ENCODE measurements around the gene DAZAP1. TPM values are rescaled to one million over a fixed set of nuclear protein-coding genes. Genes with fewer than 3 reads are reported as not detected.

Gene DAZAP1
- total RNA-seq, 1 experiment from 2014 or later: 144 TPM

GRCh38 chr19:1360818-1361461, 46.4 kb upstream of the DAZAP1 start:
- 0 out of 2 replicates have a peak, but pooled peaks cover 3% of the 10 kb centered on the region for H3K79me2 ChIP-seq (ENCODE audit: low read depth)
- H3K9me2 ChIP-seq (ENCODE audit: insufficient read depth): no peaks in the 10 kb centered on the region
- H3K4me2 ChIP-seq: no peak overlapping the region
- H3F3A ChIP-seq (ENCODE audit: insufficient read depth, low read depth): no peaks in the 10 kb centered on the region
- H3K36me3 ChIP-seq (ENCODE audit: low read depth): no peaks in the 10 kb centered on the region
- H3K9me3 ChIP-seq (ENCODE audit: insufficient read depth, low read depth): no peaks in the 10 kb centered on the region
- H3K27ac ChIP-seq: no peak overlapping the region
- H2AFZ ChIP-seq: no peak overlapping the region
- no peaks in the 10 kb centered on the region for H3K27me3 ChIP-seq (ENCODE audit: insufficient read depth, low read depth)
- no peaks in the 10 kb centered on the region for H4K20me1 ChIP-seq (ENCODE audit: insufficient read depth)
- H3K4me3 ChIP-seq: no peak overlapping the region
- H3K4me1 ChIP-seq (replicated peaks; ENCODE audit: insufficient read depth): peaks cover 2% of the 10 kb centered on the region; the same call in 1 of the 2 replicates
- TF ChIP-seq EZH2 (IDR thresholded peaks at IDR 0.05; ENCODE audit: low read depth) (no peak), CTCF (conservative IDR thresholded peaks at IDR 0.05) (no peak)
- intact Hi-C loops (cut with micrococcal nuclease; ENCODE audit: unreplicated experiment): no loop called here
- ChIA-PET POLR2A (ENCODE audit: unreplicated experiment) (no interaction called here), CTCF (interaction anchor here (0.6 kb wide), 2 partner anchors 44 to 88 kb away, joined by 3 read pairs; no protein-coding TSS in a partner anchor)
- DNase-seq: no peak
- no TSS peak for BruUV-seq (replicated peaks)

- CTCF ChIA-PET: no interaction called here
- intact Hi-C loops (cut with micrococcal nuclease; ENCODE audit: unreplicated experiment): no loop called here
- Histone ChIP-seq H3K4me2 (no peak overlapping the region), H3K36me3 (ENCODE audit: low read depth) (no peaks in the 10 kb centered on the region), H2AFZ (no peak overlapping the region), H3F3A (ENCODE audit: insufficient read depth, low read depth) (no peaks in the 10 kb centered on the region), H3K27me3 (ENCODE audit: insufficient read depth, low read depth) (no peaks in the 10 kb centered on the region), H3K9me3 (ENCODE audit: insufficient read depth, low read depth) (no peaks in the 10 kb centered on the region), H3K9me2 (ENCODE audit: insufficient read depth) (no peaks in the 10 kb centered on the region), H3K4me1 (replicated peaks; ENCODE audit: insufficient read depth) (no peaks in the 10 kb centered on the region), H3K4me3 (no peak overlapping the region), H3K27ac (no peak overlapping the region), H3K79me2 (ENCODE audit: low read depth) (0 out of 2 replicates have a peak, but pooled peaks cover under 1% of the 10 kb centered on the region), H4K20me1 (ENCODE audit: insufficient read depth) (no peaks in the 10 kb centered on the region)
- no peak for DNase-seq
- POLR2A ChIA-PET (ENCODE audit: unreplicated experiment): no interaction called here
- TF ChIP-seq EZH2 (IDR thresholded peaks at IDR 0.05; ENCODE audit: low read depth) (no peak), CTCF (conservative IDR thresholded peaks at IDR 0.05) (no peak)
- BruUV-seq (replicated peaks): no TSS peak
Measured at GRCh38 chr19:1361601-1362386, 45.6 kb upstream of the DAZAP1 start.

GRCh38 chr19:1362387-1363257, 44.8 kb upstream of the DAZAP1 start:
- Histone ChIP-seq H3K27me3 (ENCODE audit: insufficient read depth, low read depth) (no peaks in the 10 kb centered on the region), H3K4me1 (replicated peaks; ENCODE audit: insufficient read depth) (no peaks in the 10 kb centered on the region), H3F3A (ENCODE audit: insufficient read depth, low read depth) (no peaks in the 10 kb centered on the region), H3K4me3 (no peak overlapping the region), H4K20me1 (ENCODE audit: insufficient read depth) (no peaks in the 10 kb centered on the region), H3K9me2 (ENCODE audit: insufficient read depth) (no peaks in the 10 kb centered on the region), H3K79me2 (ENCODE audit: low read depth) (no peaks in the 10 kb centered on the region), H3K27ac (no peak overlapping the region), H3K36me3 (ENCODE audit: low read depth) (no peaks in the 10 kb centered on the region), H3K4me2 (no peak overlapping the region), H3K9me3 (ENCODE audit: insufficient read depth, low read depth) (no peaks in the 10 kb centered on the region), H2AFZ (no peak overlapping the region)
- DNase-seq: no peak
- no peak for TF ChIP-seq EZH2 (IDR thresholded peaks at IDR 0.05; ENCODE audit: low read depth)
- no peak for TF ChIP-seq CTCF (conservative IDR thresholded peaks at IDR 0.05)
- no TSS peak for BruUV-seq (replicated peaks)
- ChIA-PET CTCF (no interaction called here), POLR2A (ENCODE audit: unreplicated experiment) (no interaction called here)
- intact Hi-C loops (cut with micrococcal nuclease; ENCODE audit: unreplicated experiment): no loop called here

All from PC-9 (cell line).